ENCODE measurements around the gene PHLDB3.
"Not testable (repeated sequence)": the region's sequence is repeated elsewhere in the genome, so short reads cannot be mapped to it uniquely, and the experiment has no call there.

PHLDB3 gene

GRCh38 chr19:43446746-43447489 lies 57.6 kb downstream of the PHLDB3 start:
- peak; percentile 68 to 75 for DNase-seq (ENCODE audit: low read depth in 1 of 2, low spot score in 1 of 2)

- no peak for DNase-seq (ENCODE audit: low read depth in 1 of 2, low spot score in 1 of 2)
Observed at GRCh38 chr19:43445426-43445825, 59.1 kb downstream of the PHLDB3 start.

- no peak for DNase-seq (ENCODE audit: low read depth in 1 of 2, low spot score in 1 of 2)
Observed at GRCh38 chr19:43444531-43445287, 59.8 kb downstream of the PHLDB3 start.

GRCh38 chr19:43444091-43444490 lies 60.5 kb downstream of the PHLDB3 start:
- not testable (repeated sequence) for DNase-seq (ENCODE audit: low read depth in 1 of 2, low spot score in 1 of 2)

- no peak for DNase-seq (ENCODE audit: low read depth in 1 of 2, low spot score in 1 of 2)
Observed at GRCh38 chr19:43441716-43442115, 62.8 kb downstream of the PHLDB3 start.

- no peak for DNase-seq (ENCODE audit: low read depth in 1 of 2, low spot score in 1 of 2)
Observed at GRCh38 chr19:43439709-43440063, 64.9 kb downstream of the PHLDB3 start.

GRCh38 chr19:43439032-43439708 lies 65.4 kb downstream of the PHLDB3 start:
- DNase-seq (ENCODE audit: low read depth in 1 of 2, low spot score in 1 of 2), result peak in 1 of 2 donors; percentile 24

- DNase-seq (ENCODE audit: low read depth in 1 of 2, low spot score in 1 of 2), result no peak
Observed at GRCh38 chr19:43438291-43439031, 66.1 kb downstream of the PHLDB3 start.

GRCh38 chr19:43437712-43438111 lies 66.8 kb downstream of the PHLDB3 start:
- no peak for DNase-seq (ENCODE audit: low read depth in 1 of 2, low spot score in 1 of 2)

- DNase-seq (ENCODE audit: low read depth in 1 of 2, low spot score in 1 of 2), result not testable (repeated sequence)
Observed at GRCh38 chr19:43437284-43437683, 67.3 kb downstream of the PHLDB3 start.

- no peak for DNase-seq (ENCODE audit: low read depth in 1 of 2, low spot score in 1 of 2)
Observed at GRCh38 chr19:43435775-43436174, 68.8 kb downstream of the PHLDB3 start.

GRCh38 chr19:43433689-43434088 lies 70.9 kb downstream of the PHLDB3 start:
- DNase-seq (ENCODE audit: low read depth in 1 of 2, low spot score in 1 of 2), result no peak

- no peak for DNase-seq (ENCODE audit: low read depth in 1 of 2, low spot score in 1 of 2)
Observed at GRCh38 chr19:43433358-43433673, 71.2 kb downstream of the PHLDB3 start.

GRCh38 chr19:43430976-43431375 lies 73.6 kb downstream of the PHLDB3 start:
- DNase-seq (ENCODE audit: low read depth in 1 of 2, low spot score in 1 of 2), result no peak

- DNase-seq (ENCODE audit: low read depth in 1 of 2, low spot score in 1 of 2), result no peak
Observed at GRCh38 chr19:43430142-43430710, 74.3 kb downstream of the PHLDB3 start.

GRCh38 chr19:43429395-43429794 lies 75.2 kb downstream of the PHLDB3 start:
- no peak for DNase-seq (ENCODE audit: low read depth in 1 of 2, low spot score in 1 of 2)

GRCh38 chr19:43425567-43426392 lies 78.8 kb downstream of the PHLDB3 start:
- no peak for DNase-seq (ENCODE audit: low read depth in 1 of 2, low spot score in 1 of 2)

Data from activated CD4-positive, alpha-beta T cell treated with anti-CD3 and anti-CD28 coated beads, Interleukin-2, amount 50 U/mL, for 24 hours (primary cell).